HG03135 (cell line): ENCODE measurements around the gene SYT3.
"Not testable (repeated sequence)": the region's sequence is repeated elsewhere in the genome, so short reads cannot be mapped to it uniquely, and the experiment has no call there.

Experiments used
- ATAC-seq: cut with Tn5 transposase; IDR thresholded peaks from one replicate; pipeline ENCODE4 v1.9.1; 2021; ENCODE audit warnings: mild to moderate bottlenecking, moderate library complexity; ENCODE audit not compliant: unreplicated experiment

Gene SYT3

DNA sequence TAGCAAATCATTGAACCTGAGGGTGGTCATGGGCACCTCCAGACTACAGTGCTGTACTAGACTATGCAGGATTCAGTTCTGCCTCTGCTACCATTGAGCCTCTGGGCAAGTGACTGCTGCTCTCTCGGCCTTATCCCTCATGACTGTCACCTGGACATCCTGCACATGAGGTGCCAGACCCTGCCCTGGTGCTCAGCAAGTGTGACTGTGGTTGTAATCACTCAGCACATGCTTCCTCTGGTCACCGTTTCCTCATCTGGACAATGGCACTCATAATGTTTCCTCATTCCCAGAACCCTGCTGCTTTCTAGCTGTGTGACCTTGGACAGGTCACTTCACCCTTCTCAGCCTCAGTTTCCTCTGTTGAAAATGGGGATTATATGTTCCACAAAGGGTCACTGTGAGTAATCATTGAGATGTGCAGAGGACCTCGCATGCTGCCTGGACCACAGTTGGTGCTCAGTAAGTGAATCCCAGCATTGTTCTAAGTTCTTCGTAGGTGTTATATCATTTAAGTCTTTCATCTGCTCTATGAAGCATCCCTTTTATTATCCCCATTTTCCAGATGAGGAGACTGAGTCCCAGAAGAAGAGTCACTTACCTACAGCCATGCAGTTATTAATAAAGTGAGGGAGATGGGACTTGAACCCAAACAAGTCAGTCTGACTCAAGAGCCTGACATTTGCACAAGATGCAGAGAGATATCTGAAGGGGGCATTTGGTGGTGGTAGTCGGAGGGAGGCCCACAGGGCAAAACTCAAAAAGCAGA is 3.2 kb downstream of the SYT3 start:
- ATAC-seq: no peak

DNA sequence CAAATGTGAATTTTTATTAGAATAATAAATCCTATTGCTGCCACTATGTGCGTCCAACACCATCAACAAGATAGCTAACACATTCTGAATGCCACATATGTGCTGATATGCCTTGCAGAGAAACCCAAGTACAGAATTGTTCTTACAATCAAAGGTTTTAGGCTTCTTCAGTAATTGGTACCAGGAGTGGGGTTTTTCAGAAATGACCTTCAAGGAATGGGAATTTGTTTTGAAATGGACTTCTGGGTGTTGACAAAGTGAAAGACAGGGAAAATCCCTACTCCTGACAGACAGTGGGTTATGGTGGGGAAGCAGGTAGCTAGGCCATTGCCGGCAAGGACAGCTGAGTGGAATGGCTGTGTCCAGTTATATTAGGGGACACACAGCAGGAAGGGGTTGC is 5.7 kb downstream of the SYT3 start:
- no peak for ATAC-seq

DNA sequence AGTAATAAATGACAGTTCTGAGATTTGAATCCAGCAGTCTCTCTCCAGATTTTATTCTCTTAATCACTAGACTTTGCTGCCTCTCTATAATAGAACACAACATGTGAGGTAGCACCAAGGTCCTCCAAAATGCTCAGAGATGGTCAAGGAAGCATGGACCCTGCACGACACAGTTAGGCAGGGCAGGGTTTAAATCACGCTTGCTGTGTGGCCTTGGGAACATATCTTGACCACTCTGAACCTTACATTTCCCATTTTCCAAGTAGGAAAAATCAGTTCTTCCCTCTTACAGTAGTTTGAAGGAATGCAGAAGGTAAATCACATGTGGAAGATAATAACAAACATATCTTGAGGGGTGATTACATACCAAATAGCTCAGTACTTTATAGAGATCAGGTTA is 6.3 kb downstream of the SYT3 start:
- ATAC-seq: no peak

DNA sequence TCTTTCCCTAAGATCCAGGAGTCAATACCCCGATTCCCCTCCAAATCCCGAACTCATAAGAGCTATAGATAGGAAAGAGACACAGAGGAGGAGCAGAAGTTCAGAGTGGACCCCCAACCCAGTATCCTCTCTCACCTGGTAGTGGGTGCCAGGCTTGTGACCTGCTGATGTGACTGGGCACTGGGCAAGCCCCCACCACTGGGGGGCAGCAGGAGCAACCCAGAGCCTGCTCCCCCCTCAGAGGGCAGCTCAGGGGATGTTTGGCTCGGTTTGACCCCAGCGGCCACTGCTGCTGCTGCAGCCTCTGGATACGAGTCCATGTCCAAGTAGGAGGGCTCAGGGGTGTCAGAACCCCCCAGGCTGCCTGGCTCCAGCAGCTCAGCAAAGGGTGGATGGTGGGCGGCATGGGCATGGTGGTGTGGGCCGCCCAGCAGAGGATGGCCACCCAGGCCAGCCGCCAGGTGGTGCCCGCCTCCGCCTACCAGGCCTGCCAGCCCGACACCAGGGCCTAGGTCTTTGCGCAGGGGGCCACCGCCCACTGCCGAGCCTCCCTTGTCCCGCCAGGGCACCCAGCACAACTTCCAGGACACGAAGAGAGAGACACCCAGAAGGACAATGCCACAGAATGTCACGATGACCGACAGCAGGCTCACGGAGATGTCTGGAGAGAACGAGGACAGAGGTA is 7.4 kb downstream of the SYT3 start:
- ATAC-seq: no peak

DNA sequence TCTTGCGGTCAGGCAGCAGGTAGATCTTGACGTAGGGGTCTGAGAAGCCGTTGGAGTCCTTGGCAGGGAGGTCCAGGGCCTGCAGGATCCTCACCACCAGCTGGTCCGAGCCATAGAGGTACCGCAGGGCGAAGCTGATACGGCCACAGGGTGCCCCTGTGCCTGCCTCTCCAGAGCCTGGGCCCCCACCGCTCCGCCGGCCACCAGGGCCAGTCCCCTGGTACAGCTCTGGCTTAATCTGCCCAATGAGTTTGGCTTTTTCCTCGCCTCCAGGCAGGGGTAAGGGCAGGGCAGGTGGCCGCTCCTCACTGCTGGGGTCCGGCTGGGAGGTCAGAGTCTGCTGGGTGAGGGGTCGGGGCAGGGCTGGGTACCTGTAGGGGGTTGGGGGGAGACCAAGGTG is 9.9 kb downstream of the SYT3 start:
- no peak for ATAC-seq

DNA sequence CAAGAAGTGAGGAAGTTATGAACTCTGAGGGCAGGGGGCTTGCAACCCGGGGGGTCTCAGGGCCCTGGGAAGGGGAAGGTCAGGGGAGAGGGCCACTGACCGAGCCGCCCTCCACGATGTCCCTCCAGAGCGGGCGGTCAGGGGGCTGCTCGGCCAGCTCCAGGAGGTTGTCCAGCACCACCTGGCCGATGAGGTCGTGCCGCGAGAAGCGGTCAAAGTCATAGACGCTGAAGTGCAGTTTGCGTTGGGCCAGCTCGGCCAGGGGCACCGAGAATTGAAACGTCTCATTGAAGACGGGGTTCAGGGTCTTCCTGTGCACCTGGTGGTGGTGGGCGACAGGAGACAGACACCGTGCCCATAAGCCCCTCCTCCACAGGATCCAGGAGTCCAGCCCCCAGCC is 10.5 kb downstream of the SYT3 start:
- no peak for ATAC-seq

DNA sequence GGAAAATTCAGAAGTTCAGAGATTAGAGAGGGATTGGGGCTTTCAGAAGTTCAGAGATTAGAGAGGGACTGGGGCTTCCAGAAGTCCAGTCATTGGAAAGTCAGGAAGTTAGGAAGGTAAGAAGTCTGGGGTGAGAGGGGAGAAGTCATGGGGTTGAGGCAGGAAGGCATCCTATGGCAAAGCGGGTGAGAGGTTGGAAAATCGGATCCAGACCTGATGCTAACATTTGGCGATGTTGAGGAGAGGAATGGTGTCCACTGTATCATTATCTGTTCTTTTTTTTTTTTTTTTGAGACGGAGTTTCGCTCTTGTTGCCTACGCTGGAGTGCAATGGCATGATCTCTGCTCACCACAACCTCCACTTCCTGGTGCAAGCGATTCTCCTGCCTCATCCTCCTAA is 11.1 kb downstream of the SYT3 start:
- ATAC-seq: no peak

DNA sequence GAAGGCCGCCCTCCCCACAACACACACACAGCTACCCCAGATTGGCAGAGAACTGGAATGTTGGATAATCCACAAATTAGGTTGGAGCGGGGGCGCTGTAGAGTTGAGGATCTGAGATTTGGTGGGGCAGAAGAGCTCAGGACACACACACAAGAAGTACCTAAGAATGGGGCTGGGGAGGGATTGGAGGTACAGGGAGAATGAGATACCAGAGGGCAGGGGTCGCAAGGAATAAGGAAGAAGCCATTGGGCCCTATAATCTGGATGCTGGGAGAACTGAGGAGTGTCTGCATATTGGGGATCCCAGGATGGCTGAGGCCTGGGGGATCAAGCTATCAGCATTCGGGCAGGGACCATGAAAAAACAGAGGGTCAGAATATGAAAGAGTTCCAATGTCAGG is 11.5 kb downstream of the SYT3 start:
- no peak for ATAC-seq

DNA sequence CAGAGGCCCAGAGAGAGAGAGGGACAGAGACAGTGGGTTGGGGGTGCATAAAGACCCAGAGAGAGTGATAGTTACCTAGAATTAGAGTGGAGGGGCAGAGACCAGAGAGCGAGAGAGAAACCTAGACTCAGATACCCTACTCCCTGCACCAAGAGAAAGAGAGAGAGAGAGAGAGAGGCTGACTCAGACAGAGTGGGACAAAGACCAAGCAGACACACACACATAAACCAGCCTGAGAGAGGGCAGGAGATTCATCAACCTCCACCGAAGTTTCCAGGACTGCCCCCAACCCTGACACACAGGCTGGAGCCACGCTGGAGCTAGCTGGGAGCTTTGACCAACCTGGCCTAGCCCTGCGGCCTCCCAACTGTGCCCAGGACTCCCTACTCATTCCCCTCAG is 12.9 kb downstream of the SYT3 start:
- no peak for ATAC-seq

DNA sequence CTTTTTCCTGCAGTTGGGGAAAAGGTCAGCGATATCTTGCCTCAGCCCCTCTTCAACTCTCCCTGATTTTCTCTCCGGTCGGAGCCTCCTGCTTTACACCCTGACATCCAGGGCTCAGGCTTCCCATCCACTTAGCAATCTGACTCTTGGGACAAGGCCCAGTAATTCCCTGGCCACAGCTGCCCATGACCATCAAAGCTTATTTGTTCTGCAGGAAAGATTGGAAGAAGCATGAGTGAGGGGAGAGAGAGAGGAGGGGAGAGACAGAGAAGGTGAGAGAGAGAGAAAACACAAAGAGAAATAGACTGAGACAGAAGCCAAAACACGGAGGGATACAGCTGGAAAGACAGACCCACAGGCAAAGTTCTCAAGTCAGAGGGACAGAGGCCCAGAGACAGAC is 13.7 kb downstream of the SYT3 start:
- ATAC-seq: no peak

DNA sequence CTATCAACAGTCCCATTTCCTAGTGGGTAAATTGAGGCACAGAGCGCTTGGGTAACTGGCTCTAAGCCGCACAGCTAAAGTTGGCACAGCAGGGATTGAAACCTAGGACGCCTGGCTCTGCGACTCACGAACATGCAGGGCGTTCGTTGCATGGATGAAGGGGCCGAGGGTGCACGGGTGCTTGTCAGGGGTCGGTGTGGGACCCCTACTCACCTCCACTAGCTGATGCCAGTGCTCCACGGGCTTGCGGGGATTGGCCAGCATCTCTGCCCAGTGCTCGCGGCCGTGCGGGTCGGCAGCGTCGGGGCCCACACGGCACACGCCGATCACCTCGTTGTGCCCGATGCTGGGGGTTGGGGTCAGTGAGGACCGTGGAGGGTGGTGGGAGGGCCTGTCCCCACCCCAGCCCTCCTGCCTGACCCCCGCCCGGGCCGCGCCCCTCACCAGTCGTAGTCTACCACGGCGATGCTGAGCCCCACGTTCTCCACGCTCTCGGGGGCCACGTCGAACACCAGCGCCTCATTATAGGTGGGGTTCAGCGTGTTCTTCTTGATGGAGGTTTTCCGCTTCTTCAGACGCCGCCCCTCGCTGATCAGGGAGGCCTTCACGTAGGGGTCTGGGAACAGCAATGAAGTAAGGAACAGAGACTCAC is 14.6 kb downstream of the SYT3 start:
- ATAC-seq: no peak

DNA sequence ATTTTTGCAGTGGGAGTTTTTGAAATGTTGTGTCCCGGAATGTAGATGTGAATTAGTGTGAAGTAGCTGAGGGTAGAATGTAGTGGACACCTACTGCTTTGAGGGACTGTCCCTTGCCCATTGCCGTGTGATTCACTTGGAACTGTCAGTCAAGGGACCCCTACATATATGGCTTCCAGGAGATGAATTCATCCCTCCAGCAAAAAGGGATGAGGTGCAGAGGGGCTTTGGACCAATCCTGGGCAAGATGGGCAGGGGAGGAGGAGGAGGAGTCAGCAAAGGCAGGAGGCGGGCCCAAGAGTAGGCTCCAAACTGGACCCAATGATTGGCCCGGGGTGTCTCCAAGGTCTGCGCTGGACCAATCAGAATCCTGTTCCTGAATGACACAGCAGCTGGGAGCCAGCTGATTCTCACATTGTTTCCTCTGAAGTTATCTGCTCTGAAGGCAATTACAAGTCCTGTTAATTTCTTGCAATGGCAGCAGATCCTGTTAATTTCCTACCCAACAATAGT is 19.2 kb downstream of the SYT3 start:
- not testable (repeated sequence) for ATAC-seq

DNA sequence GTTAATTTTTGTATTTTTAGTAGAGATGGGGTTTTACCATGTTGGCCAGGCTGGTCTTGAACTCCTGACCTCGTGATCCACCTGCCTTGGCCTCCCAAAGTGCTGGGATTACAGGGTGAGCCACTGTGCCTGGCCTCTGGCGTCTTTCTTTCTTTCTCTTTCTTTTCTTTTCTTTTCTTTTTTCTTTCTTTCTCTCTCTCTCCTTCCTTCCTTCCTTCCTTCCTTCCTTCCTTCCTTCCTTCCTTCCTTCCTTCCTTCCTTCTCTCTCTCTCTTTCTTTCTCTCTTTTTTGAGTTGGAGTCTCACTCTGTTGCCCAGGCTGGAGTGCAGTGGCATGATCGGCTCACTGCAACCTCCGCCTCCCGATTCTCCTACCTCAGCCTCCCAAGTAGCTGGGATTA is 20.5 kb downstream of the SYT3 start:
- not testable (repeated sequence) for ATAC-seq

DNA sequence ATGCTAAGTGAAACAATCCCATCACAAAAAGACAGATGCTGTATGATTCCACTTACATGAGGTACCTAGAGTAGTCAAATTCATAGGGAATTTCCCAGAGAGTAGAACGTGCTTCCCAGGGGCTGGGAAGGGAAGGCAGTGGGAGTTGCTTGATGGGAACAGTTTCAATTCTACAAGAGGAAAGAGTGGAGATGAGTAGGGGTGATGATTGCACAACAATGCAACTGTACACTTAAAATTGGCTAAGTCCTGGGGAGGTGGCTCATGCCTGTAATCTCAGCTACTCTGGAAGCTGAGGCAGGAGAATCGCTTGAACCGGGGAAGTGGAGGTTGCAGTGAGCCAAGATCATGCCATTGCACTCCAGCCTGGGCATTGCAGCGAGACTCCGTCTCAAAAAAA is 21.3 kb downstream of the SYT3 start:
- ATAC-seq: not testable (repeated sequence)

DNA sequence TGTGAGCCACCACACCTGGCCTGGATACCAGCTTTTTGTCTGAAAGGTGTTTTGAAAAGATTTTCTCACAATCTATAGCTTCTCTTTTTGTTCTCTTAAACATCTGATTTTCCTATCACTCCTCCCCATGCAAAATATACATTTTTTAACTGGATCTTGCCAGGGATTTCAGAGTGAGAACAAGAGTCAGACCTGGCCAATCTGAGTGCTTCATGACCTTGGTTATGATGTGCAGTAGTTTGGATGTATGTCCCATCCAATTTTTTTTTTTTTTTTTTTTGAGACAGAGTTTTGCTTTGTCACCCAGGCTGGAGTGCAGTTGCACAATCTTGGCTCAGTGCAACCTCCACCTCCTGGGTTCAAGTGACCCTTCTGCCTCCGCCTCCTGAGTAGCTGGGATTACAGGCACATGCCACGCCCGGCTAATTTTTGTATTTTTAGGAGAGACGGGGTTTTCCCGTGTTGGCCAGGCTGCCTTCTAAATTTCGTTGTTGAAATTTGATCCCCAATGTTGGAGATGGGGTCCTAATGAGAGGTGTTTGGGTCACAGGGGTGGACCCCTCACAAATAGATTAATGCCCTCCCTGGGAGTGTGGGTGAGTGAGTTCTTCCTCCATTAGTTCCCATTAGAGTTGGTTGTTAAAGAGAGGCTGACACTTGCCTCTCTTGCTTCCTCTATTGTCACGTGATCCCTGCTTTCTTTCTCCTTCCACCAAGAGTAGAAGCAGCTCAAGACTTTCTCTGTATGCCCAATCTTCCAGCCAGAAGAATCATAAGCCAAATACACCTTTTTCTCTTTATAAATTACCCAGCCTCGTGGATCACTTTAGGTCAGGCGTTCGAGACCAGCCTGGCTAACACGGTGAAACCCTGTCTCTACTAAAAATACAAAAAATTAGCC is 26.9 kb downstream of the SYT3 start:
- ATAC-seq: not testable (repeated sequence)

DNA sequence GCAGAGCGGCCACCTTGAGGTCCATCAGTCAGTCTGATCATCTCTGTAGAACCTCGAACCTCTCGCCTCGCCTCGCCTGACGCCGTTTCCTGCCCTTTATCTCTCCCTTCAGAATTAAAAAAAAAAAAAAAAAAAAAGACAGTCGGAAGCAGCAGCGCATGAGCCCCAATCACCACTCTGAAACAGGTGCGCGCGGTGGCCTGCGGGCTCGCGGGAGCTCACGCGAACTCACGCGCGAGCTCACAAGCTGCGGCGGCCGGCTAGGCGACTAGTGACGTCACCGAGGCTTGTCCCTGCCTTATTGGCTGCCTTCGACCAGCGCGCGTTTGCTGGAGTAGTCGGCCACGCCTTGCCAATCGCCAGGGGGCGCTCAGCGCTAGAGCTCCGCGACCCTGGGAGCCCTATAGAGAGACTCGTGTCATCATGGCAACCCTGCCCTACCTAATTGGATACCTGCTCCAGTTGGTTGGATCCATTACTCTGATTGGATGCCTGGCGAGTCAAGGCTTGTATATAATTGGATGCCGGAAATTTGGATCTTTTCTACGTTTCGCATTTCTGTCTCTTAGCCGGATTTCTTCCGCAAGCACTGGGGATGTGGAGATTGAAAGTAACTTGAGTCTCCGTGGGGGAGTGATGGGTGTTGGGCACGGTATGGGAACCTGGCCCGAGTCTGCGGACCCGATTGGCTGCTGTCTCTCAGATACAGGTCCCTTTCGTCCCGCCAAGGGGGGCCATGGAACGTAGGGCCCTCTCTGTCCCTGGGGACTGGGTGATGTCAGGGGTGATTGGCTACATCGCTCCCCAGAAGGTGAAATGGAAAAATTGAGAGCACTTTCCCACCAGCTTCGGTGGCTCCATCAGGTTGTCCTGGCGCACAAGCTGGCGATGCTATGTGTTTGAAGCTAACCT is 31.6 kb downstream of the SYT3 start:
- ATAC-seq: peak; percentile 70

DNA sequence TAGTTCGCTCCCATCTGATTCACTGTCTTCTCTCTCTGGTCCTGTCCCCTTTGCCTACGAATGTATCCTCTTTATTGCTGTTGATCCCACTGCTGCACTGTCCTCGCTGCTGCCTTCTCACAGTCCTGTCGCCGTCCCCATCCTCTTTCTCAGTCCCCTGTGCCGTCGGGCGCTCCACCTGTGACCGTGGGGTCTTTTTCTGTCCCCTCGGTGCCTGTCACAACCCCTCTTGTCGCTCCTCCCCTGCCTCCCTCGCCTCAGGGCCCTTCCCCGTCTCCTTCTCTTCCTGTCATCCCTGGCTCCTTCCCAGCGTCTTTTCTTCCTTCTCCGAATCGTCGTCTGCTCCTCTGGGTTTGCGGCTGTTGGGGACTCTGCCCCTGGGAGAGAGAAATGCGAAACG is 32.3 kb downstream of the SYT3 start:
- ATAC-seq: no peak

DNA sequence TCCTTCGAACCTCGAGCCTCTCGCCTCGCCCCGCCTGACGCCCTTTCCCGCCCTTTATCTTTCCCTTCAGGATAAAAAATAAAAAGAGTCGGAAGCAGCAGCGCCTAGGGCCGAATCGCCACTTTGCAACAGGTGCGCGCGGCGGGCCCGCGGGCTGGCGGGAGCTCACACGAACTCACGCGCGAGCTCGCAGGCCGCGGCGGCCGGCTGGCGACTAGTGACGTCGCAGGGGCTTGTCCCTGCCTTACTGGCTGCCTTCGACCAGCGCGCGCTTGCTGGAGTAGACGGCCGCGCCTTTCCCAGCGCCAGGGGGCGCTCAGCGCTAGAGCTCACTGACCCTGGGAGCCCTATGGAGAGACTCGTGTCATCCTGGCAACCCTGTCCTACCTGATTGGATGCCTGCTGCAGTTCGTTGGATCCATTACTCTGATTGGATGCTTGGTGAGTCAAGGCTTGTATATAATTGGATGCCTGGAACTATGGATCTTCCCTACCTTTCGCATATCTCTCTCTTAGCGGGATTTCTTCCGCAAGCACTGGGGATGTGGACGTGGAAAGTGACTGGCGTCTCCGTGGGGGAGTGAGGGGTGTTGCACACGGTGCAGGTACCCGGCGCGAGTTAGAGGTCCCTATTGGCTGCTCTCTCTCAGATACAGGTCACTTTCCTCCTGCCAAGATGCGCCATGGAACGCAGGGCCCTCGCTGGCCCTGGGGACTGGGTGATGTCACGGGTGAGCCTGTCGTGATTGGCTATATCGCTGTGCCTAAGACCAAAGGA is 33.4 kb downstream of the SYT3 start:
- ATAC-seq: not testable (repeated sequence)
